T-helper 2 cell treated with Interferon-gamma antibody and Interleukin-4, amounts not matched to agents 5 μg/mL and 100 μg/mL, for 36 hours (primary cell): ENCODE data around the gene UNC93B1.

ENCODE experiments used
- DNase-seq: peaks from one replicate; pipeline ENCODE4 v3.0.0; 2021; ENCODE audit warnings: low spot score
- H3K27ac Mint-ChIP-seq: one replicate; pipeline ENCODE4 v1.8.0; 2021; ENCODE audit warnings: mild to moderate bottlenecking, mixed read lengths
- H3K27me3 Mint-ChIP-seq: one replicate; pipeline ENCODE4 v1.8.0; 2021; ENCODE audit warnings: low read depth, mixed read lengths
- H3K36me3 Mint-ChIP-seq: one replicate; pipeline ENCODE4 v1.8.0; 2021; ENCODE audit warnings: low read depth, mixed read lengths
- H3K4me1 Mint-ChIP-seq: one replicate; pipeline ENCODE4 v1.8.0; 2021; ENCODE audit warnings: low read depth, mixed read lengths
- H3K4me3 Mint-ChIP-seq: one replicate; pipeline ENCODE4 v1.8.0; 2022; ENCODE audit warnings: mild to moderate bottlenecking, moderate library complexity, mixed read lengths
- H3K9me3 Mint-ChIP-seq: one replicate; pipeline ENCODE4 v1.8.0; 2021; ENCODE audit warnings: mixed read lengths

The UNC93B1 gene

GRCh38 chr11:68020575-68020974, 16.7 kb upstream of the UNC93B1 start:
- H3K4me3 Mint-ChIP-seq, result no peak overlapping the region

DNA sequence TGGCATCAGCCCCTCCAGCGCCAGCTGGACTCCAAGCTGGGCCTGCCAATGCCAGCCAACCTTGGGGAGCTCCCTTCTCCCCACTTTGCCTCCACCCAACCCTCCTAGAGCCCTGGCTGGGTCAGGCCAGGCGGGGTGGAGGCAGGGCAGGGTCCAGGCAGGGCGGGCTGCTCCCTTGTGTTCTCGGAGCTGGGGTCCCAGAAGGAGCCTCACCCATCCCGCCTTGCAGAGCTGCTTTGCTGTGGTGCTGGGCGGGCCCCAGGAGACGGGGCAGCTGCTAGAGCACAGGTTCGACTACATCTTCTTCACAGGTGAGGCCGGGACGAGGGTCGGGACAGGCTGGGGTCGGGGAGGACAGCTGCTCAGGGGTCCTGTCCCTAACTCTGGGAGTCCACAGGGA, 15.6 kb upstream of the UNC93B1 start:
- no peak overlapping the region for H3K4me3 Mint-ChIP-seq
- H3K9me3 Mint-ChIP-seq, result no peaks in the 10 kb centered on the region
- H3K36me3 Mint-ChIP-seq, result no peaks in the 10 kb centered on the region
- no peak for DNase-seq
- H3K27me3 Mint-ChIP-seq, result no peaks in the 10 kb centered on the region
- H3K27ac Mint-ChIP-seq, result no peak overlapping the region
- no peaks in the 10 kb centered on the region for H3K4me1 Mint-ChIP-seq

More at GRCh38 chr11:68020575-68020974, 16.7 kb upstream of the UNC93B1 start:
- no peaks in the 10 kb centered on the region for H3K9me3 Mint-ChIP-seq
- H3K36me3 Mint-ChIP-seq, result no peaks in the 10 kb centered on the region
- H3K27me3 Mint-ChIP-seq, result no peaks in the 10 kb centered on the region
- no peak overlapping the region for H3K27ac Mint-ChIP-seq
- no peaks in the 10 kb centered on the region for H3K4me1 Mint-ChIP-seq
- no peak for DNase-seq

DNA sequence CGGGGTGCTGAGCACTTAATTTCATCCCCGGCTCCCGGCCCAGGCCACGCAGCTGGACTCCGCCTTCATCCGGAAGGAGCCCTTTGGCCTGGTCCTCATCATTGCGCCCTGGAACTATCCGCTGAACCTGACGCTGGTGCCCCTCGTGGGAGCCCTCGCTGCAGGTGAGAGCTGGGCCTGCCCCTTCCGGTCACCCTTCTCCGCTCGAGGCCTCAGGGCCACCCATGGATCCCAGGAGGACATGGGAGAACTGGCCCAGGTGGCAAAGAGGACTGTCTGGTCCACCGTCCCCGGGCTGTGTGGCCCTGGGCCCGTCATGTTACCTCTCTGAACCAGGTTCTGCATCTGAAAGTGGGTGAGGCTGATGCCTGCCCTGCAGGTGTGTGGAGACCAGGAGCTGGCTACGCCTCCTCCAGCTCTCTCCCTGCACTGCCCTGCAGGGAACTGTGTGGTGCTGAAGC, 14.9 kb upstream of the UNC93B1 start:
- H3K4me1 Mint-ChIP-seq, result no peaks in the 10 kb centered on the region
- no peak for DNase-seq
- no peak overlapping the region for H3K27ac Mint-ChIP-seq
- H3K4me3 Mint-ChIP-seq, result no peak overlapping the region
- no peaks in the 10 kb centered on the region for H3K9me3 Mint-ChIP-seq
- no peaks in the 10 kb centered on the region for H3K27me3 Mint-ChIP-seq
- H3K36me3 Mint-ChIP-seq, result no peaks in the 10 kb centered on the region

GRCh38 chr11:68017980-68018729, 14.3 kb upstream of the UNC93B1 start:
- Mint-ChIP-seq H3K36me3 (no peaks in the 10 kb centered on the region), H3K4me1 (no peaks in the 10 kb centered on the region), H3K4me3 (no peak overlapping the region), H3K27me3 (no peaks in the 10 kb centered on the region), H3K9me3 (no peaks in the 10 kb centered on the region), H3K27ac (no peak overlapping the region)
- no peak for DNase-seq

GRCh38 chr11:68016904-68017817, 13.3 kb upstream of the UNC93B1 start:
- H3K27ac Mint-ChIP-seq, result no peak overlapping the region
- no peaks in the 10 kb centered on the region for H3K36me3 Mint-ChIP-seq
- H3K27me3 Mint-ChIP-seq, result no peaks in the 10 kb centered on the region
- no peaks in the 10 kb centered on the region for H3K9me3 Mint-ChIP-seq
- H3K4me3 Mint-ChIP-seq, result no peak overlapping the region
- DNase-seq, result no peak
- no peaks in the 10 kb centered on the region for H3K4me1 Mint-ChIP-seq

DNA sequence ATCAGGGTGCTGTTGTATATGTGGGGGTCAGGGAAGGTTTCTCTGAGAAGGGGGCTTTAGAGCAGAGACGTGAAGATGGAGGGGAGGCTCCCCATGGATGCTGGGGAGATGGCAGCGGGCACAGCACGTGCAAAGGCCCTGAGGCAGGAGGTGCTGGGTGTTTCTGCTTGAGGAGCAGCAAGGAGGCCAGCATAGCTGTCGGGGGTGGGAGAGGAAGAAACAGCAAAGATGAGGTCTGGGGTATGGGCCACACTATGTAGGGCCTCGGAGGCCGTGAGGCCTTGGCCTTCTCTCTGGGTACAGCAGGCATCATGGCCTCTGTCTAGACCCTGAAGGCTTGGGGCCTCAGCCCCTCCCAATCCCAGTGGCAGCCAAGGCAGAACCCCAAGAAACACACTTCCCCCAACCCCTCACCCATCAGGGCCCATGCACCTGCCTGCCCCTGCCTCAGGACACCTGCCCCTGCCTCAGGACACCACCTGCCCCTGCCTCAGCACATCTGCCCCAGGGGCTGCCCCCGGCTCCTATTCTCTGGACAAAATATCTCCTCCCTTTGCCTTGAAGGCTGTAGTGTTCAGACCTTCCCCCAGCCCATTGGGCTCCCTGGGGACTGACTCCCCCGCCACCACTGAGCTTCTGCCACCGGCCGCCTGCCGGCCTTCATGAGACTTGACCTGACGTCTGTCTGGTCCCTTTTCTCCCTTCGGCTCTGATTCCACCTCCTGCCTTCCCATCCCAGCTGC, 12.4 kb upstream of the UNC93B1 start:
- H3K36me3 Mint-ChIP-seq, result no peaks in the 10 kb centered on the region
- no peak overlapping the region for H3K27ac Mint-ChIP-seq
- H3K9me3 Mint-ChIP-seq, result no peaks in the 10 kb centered on the region
- H3K4me3 Mint-ChIP-seq, result no peak overlapping the region
- H3K27me3 Mint-ChIP-seq, result no peaks in the 10 kb centered on the region
- DNase-seq, result no peak
- H3K4me1 Mint-ChIP-seq, result no peaks in the 10 kb centered on the region

DNA sequence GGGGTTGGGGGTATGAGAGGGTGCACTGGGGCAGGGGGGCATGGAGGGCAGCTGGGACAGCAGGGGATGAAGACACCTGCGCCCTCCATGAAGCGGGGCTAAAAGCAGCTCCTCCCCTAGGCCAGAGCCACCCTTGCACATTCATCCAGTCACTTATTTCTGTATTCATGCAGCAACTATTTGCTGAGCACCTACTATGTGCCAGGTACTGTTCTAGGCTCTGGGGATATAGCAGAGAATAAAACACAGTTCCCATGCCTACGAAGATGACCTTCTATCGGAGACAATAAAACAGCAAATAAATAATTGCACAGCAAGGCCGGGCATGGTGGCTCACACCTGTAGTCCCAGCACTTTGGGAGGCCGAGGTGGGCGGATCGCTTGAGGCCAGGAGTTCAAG, 11.6 kb upstream of the UNC93B1 start:
- Mint-ChIP-seq H3K4me3 (no peak overlapping the region), H3K36me3 (no peaks in the 10 kb centered on the region), H3K4me1 (no peaks in the 10 kb centered on the region), H3K27ac (no peak overlapping the region), H3K27me3 (no peaks in the 10 kb centered on the region), H3K9me3 (no peaks in the 10 kb centered on the region)
- no peak for DNase-seq

DNA sequence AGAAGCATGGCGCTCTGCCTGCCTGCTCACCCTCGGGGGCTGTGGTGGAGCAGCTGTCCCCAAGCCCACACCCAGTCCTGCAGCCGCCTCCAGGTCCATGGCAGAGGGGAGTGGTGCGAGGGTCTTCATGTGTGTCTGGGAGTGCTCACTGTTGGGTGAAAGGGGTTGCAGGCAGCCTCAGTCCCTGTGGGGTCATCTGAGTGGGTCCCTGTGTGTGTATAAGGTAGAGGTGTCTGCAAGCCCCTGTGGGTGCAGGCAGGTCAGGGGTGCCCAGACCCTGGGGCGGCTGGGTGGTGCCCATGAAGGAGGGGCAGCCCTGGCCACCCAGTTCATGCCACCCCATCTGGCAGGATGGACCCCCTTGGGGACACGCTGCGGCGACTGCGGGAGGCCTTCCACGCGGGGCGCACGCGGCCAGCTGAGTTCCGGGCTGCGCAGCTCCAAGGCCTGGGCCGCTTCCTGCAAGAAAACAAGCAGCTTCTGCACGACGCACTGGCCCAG, 11.1 kb upstream of the UNC93B1 start:
- no peaks in the 10 kb centered on the region for H3K36me3 Mint-ChIP-seq
- no peaks in the 10 kb centered on the region for H3K4me1 Mint-ChIP-seq
- H3K27ac Mint-ChIP-seq, result no peak overlapping the region
- no peak overlapping the region for H3K4me3 Mint-ChIP-seq
- no peak for DNase-seq
- H3K9me3 Mint-ChIP-seq, result no peaks in the 10 kb centered on the region
- no peaks in the 10 kb centered on the region for H3K27me3 Mint-ChIP-seq

- Mint-ChIP-seq H3K36me3 (no peaks in the 10 kb centered on the region), H3K4me3 (no peak overlapping the region), H3K9me3 (no peaks in the 10 kb centered on the region), H3K27me3 (no peaks in the 10 kb centered on the region), H3K4me1 (no peaks in the 10 kb centered on the region), H3K27ac (no peak overlapping the region)
- DNase-seq, result no peak
These were observed 10.5 kb upstream of the UNC93B1 start for GRCh38 chr11:68014157-68014946.

GRCh38 chr11:68013611-68014156, 9.8 kb upstream of the UNC93B1 start:
- Mint-ChIP-seq H3K27me3 (no peaks in the 10 kb centered on the region), H3K27ac (no peak overlapping the region), H3K36me3 (no peaks in the 10 kb centered on the region), H3K9me3 (no peaks in the 10 kb centered on the region), H3K4me1 (no peaks in the 10 kb centered on the region), H3K4me3 (no peak overlapping the region)
- no peak for DNase-seq

DNA sequence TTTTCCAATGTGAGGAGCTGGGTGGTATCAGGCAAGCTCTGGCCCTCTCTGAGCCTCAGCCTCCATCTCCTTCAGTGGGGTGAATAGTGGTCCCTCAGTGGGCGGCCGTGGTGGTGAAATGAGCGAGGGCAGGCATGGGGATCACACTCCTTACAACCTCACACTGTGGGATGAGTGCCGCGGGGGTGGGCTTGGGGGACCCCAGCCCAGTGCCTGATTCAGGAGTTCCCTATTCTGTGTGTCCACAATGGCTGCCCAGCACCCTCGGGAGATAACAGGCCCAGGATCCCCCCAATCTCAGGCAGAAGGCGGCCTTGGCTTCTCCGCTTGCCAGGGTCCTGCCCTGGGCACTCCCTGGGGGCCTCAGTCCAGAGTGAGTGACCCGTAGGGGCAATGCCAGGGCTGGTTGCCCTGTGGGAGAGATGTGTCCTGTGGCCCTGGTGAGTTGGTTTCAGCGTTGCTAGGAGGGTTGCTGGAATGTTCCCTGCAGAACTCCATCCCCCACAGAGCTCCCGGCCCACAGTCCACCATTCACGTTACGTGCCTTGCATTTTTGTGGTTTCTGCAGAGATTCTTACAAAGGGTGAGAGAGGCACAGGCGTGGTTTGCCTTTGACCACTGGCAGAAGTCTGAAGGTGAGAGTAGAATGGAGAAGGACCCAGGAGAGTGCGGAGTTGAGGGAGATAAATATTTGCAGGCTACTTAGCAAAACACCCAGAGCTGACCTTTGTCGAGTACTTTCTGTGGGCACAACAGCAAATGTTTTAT, 9.1 kb upstream of the UNC93B1 start:
- DNase-seq, result no peak
- no peaks in the 10 kb centered on the region for H3K36me3 Mint-ChIP-seq
- H3K9me3 Mint-ChIP-seq, result no peaks in the 10 kb centered on the region
- no peak overlapping the region for H3K4me3 Mint-ChIP-seq
- H3K4me1 Mint-ChIP-seq, result no peaks in the 10 kb centered on the region
- H3K27ac Mint-ChIP-seq, result no peak overlapping the region
- H3K27me3 Mint-ChIP-seq, result no peaks in the 10 kb centered on the region

- no peaks in the 10 kb centered on the region for H3K4me1 Mint-ChIP-seq
- no peaks in the 10 kb centered on the region for H3K9me3 Mint-ChIP-seq
- H3K27ac Mint-ChIP-seq, result no peak overlapping the region
- no peak overlapping the region for H3K4me3 Mint-ChIP-seq
- H3K36me3 Mint-ChIP-seq, result no peaks in the 10 kb centered on the region
- no peaks in the 10 kb centered on the region for H3K27me3 Mint-ChIP-seq
- DNase-seq, result no peak
These were observed 8.3 kb upstream of the UNC93B1 start for GRCh38 chr11:68012044-68012842.
